Measurements from ENCODE around the gene FAM222A. TPM values are rescaled to one million over a fixed set of nuclear protein-coding genes. Genes with fewer than 3 reads are reported as not detected.

Gene FAM222A
- total RNA-seq, 1 experiment from 2014 or later = 12.8 TPM

GRCh38 chr12:109813810-109814416 is 100.3 kb downstream of the FAM222A start:
- Histone ChIP-seq H3K27me3 (ENCODE audit: control insufficient read depth, insufficient read depth, low read length) (no peaks in the 10 kb centered on the region), H3K27ac (ENCODE audit: low read length) (no peak overlapping the region), H3K36me3 (ENCODE audit: control insufficient read depth, insufficient read depth, low read length) (no peaks in the 10 kb centered on the region), H3K4me1 (ENCODE audit: control insufficient read depth, insufficient read depth, low read length) (peaks cover 5% of the 10 kb centered on the region), H3K9me3 (ENCODE audit: control insufficient read depth, insufficient read depth, low read depth, low read length) (no peaks in the 10 kb centered on the region), H3K4me3 (ENCODE audit: low read depth in 2 of 2, low read length in 2 of 2) (no peak overlapping the region)
- ChIA-PET CTCF (no interaction called here), POLR2A (no interaction called here)
- BruUV-seq (replicated peaks) = no TSS peak
- no peak for TF ChIP-seq TCF7L2 (IDR thresholded peaks at IDR 0.05; ENCODE audit: low read depth, low read length)
- intact Hi-C loops (cut with micrococcal nuclease; ENCODE audit: unreplicated experiment) = no loop called here
- in situ Hi-C loops (cut with HindIII; ENCODE audit: low pct_unique_long_range_greater_than_20kb, low sequenced_read_pairs) = no loop called here
- ATAC-seq = no peak
- DNase-seq (ENCODE audit: low read depth, low spot score) = no peak

GRCh38 chr12:109814600-109815150 is 101.0 kb downstream of the FAM222A start:
- no peaks in the 10 kb centered on the region for H3K36me3 ChIP-seq (ENCODE audit: control insufficient read depth, insufficient read depth, low read length)
- in situ Hi-C loops (cut with HindIII; ENCODE audit: low pct_unique_long_range_greater_than_20kb, low sequenced_read_pairs) = no loop called here
- H3K27ac ChIP-seq (ENCODE audit: low read length) = no peak overlapping the region
- CTCF ChIA-PET = no interaction called here
- DNase-seq (ENCODE audit: low read depth, low spot score) (no peak), ATAC-seq (no peak)
- intact Hi-C loops (cut with micrococcal nuclease; ENCODE audit: unreplicated experiment) = no loop called here
- H3K9me3 ChIP-seq (ENCODE audit: control insufficient read depth, insufficient read depth, low read depth, low read length) = no peaks in the 10 kb centered on the region
- TF ChIP-seq REST (IDR thresholded peaks at IDR 0.05; ENCODE audit: insufficient read depth in 1 of 2, low read depth in 2 of 2, low read length in 1 of 2) = no peak
- no peak for TF ChIP-seq SIN3A (IDR thresholded peaks at IDR 0.05; ENCODE audit: borderline replicate concordance, insufficient read depth, low read depth, low read length)
- TF ChIP-seq TCF7L2 (IDR thresholded peaks at IDR 0.05; ENCODE audit: low read depth, low read length) = no peak
- TF ChIP-seq, protein P1, sequence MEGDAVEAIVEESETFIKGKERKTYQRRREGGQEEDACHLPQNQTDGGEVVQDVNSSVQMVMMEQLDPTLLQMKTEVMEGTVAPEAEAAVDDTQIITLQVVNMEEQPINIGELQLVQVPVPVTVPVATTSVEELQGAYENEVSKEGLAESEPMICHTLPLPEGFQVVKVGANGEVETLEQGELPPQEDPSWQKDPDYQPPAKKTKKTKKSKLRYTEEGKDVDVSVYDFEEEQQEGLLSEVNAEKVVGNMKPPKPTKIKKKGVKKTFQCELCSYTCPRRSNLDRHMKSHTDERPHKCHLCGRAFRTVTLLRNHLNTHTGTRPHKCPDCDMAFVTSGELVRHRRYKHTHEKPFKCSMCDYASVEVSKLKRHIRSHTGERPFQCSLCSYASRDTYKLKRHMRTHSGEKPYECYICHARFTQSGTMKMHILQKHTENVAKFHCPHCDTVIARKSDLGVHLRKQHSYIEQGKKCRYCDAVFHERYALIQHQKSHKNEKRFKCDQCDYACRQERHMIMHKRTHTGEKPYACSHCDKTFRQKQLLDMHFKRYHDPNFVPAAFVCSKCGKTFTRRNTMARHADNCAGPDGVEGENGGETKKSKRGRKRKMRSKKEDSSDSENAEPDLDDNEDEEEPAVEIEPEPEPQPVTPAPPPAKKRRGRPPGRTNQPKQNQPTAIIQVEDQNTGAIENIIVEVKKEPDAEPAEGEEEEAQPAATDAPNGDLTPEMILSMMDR (IDR thresholded peaks at IDR 0.05) = no peak
- no peak for TF ChIP-seq POLR2AphosphoS5 (IDR thresholded peaks at IDR 0.05; ENCODE audit: low read depth, low read length)
- no TSS peak for BruUV-seq (replicated peaks)
- H3K4me3 ChIP-seq (ENCODE audit: low read depth in 2 of 2, low read length in 2 of 2) = no peak overlapping the region
- peaks cover 9% of the 10 kb centered on the region for H3K4me1 ChIP-seq (ENCODE audit: control insufficient read depth, insufficient read depth, low read length)
- POLR2A ChIA-PET = no interaction called here
- H3K27me3 ChIP-seq (ENCODE audit: control insufficient read depth, insufficient read depth, low read length) = no peaks in the 10 kb centered on the region

DNA sequence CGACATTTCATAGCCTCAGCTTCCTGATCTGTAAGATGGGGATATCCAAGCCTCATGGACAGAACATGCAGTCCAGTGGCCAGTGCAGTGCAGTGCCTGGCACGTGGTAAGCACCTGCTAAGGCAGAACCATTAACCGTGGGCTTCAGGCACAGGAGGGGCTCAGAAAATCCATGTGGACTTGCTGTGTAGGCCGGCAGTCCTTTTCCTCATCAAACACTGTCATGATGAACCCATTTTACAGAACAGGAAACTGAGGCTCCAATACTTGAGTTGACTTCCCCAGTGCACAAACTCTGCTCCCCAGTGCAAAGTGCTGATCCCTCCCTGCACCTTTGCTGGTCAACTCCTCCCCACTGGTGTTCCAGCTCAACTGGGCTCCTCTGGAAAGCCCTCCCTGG is 101.6 kb downstream of the FAM222A start:
- no peak for DNase-seq (ENCODE audit: low read depth, low spot score)
- Histone ChIP-seq H3K27ac (ENCODE audit: low read length) (no peak overlapping the region), H3K9me3 (ENCODE audit: control insufficient read depth, insufficient read depth, low read depth, low read length) (no peaks in the 10 kb centered on the region), H3K27me3 (ENCODE audit: control insufficient read depth, insufficient read depth, low read length) (no peaks in the 10 kb centered on the region), H3K4me1 (ENCODE audit: control insufficient read depth, insufficient read depth, low read length) (peaks cover 9% of the 10 kb centered on the region), H3K4me3 (ENCODE audit: low read depth in 2 of 2, low read length in 2 of 2) (no peak overlapping the region), H3K36me3 (ENCODE audit: control insufficient read depth, insufficient read depth, low read length) (no peaks in the 10 kb centered on the region)
- intact Hi-C loops (cut with micrococcal nuclease; ENCODE audit: unreplicated experiment) = no loop called here
- TF ChIP-seq TCF7L2 (IDR thresholded peaks at IDR 0.05; ENCODE audit: low read depth, low read length) = no peak
- no peak for TF ChIP-seq SIN3A (IDR thresholded peaks at IDR 0.05; ENCODE audit: borderline replicate concordance, insufficient read depth, low read depth, low read length)
- no peak for TF ChIP-seq POLR2AphosphoS5 (IDR thresholded peaks at IDR 0.05; ENCODE audit: low read depth, low read length)
- no peak for TF ChIP-seq REST (IDR thresholded peaks at IDR 0.05; ENCODE audit: insufficient read depth in 1 of 2, low read depth in 2 of 2, low read length in 1 of 2)
- TF ChIP-seq, protein P1 (IDR thresholded peaks at IDR 0.05) = no peak
- ChIA-PET POLR2A (interaction anchor here (0.6 kb wide), 1 partner anchor 209 kb away, joined by 9 read pairs; no protein-coding TSS in a partner anchor), CTCF (no interaction called here)
- BruUV-seq (replicated peaks) = no TSS peak
- in situ Hi-C loops (cut with HindIII; ENCODE audit: low pct_unique_long_range_greater_than_20kb, low sequenced_read_pairs) = no loop called here
- ATAC-seq = no peak
